ENCODE measurements around the gene WDPCP. TPM values are rescaled to one million over a fixed set of nuclear protein-coding genes. Genes with fewer than 3 reads are reported as not detected.

Gene WDPCP
- total RNA-seq, 1 donor from 2014 or later, result 18.8 TPM

GRCh38 chr2:63506320-63506719 is 82.0 kb downstream of the WDPCP start:
- Histone ChIP-seq H3K36me3 (no peaks in the 10 kb centered on the region), H3K9me3 (replicated peaks) (peaks cover 40% of the 10 kb centered on the region), H3K27ac (replicated peaks) (no peak overlapping the region), H3K4me3 (no peak overlapping the region), H3K27me3 (ENCODE audit: low read depth) (no peaks in the 10 kb centered on the region), H3K4me1 (no peaks in the 10 kb centered on the region)
- intact Hi-C loops (cut with micrococcal nuclease), result no loop called here
- TF ChIP-seq CTCF (IDR thresholded peaks at IDR 0.05; ENCODE audit: borderline replicate concordance), result no peak
- DNase-seq, result no peak

- no peak overlapping the region for H3K4me3 ChIP-seq
- no peaks in the 10 kb centered on the region for H3K4me1 ChIP-seq
- intact Hi-C loops (cut with micrococcal nuclease), result no loop called here
- H3K9me3 ChIP-seq (replicated peaks), result peaks cover 15% of the 10 kb centered on the region
- H3K27me3 ChIP-seq (ENCODE audit: low read depth), result no peaks in the 10 kb centered on the region
- no peak overlapping the region for H3K27ac ChIP-seq (replicated peaks)
- no peak for TF ChIP-seq CTCF (IDR thresholded peaks at IDR 0.05; ENCODE audit: borderline replicate concordance)
- H3K36me3 ChIP-seq, result no peaks in the 10 kb centered on the region
- DNase-seq, result no peak
These were observed 84.5 kb downstream of the WDPCP start for GRCh38 chr2:63503818-63504217.

- DNase-seq, result no peak
- intact Hi-C loops (cut with micrococcal nuclease), result no loop called here
- no peaks in the 10 kb centered on the region for H3K27me3 ChIP-seq (ENCODE audit: low read depth)
- H3K4me3 ChIP-seq, result no peak overlapping the region
- no peaks in the 10 kb centered on the region for H3K4me1 ChIP-seq
- H3K36me3 ChIP-seq, result no peaks in the 10 kb centered on the region
- no peaks in the 10 kb centered on the region for H3K9me3 ChIP-seq (replicated peaks)
- no peak overlapping the region for H3K27ac ChIP-seq (replicated peaks)
- no peak for TF ChIP-seq CTCF (IDR thresholded peaks at IDR 0.05; ENCODE audit: borderline replicate concordance)
These were observed 87.9 kb downstream of the WDPCP start for GRCh38 chr2:63500398-63500797.

- Histone ChIP-seq H3K36me3 (no peaks in the 10 kb centered on the region), H3K27me3 (ENCODE audit: low read depth) (no peaks in the 10 kb centered on the region), H3K9me3 (replicated peaks) (no peaks in the 10 kb centered on the region), H3K4me3 (no peak overlapping the region), H3K27ac (replicated peaks) (no peak overlapping the region), H3K4me1 (no peaks in the 10 kb centered on the region)
- DNase-seq, result no peak
- TF ChIP-seq CTCF (IDR thresholded peaks at IDR 0.05; ENCODE audit: borderline replicate concordance), result no peak
- intact Hi-C loops (cut with micrococcal nuclease), result no loop called here
These were observed 90.7 kb downstream of the WDPCP start for GRCh38 chr2:63497576-63497975.

- Histone ChIP-seq H3K4me1 (no peaks in the 10 kb centered on the region), H3K27me3 (ENCODE audit: low read depth) (no peaks in the 10 kb centered on the region), H3K4me3 (no peak overlapping the region), H3K36me3 (no peaks in the 10 kb centered on the region), H3K9me3 (replicated peaks) (no peaks in the 10 kb centered on the region), H3K27ac (replicated peaks) (no peak overlapping the region)
- TF ChIP-seq CTCF (IDR thresholded peaks at IDR 0.05; ENCODE audit: borderline replicate concordance), result no peak
- no peak for DNase-seq
- intact Hi-C loops (cut with micrococcal nuclease), result no loop called here
These were observed 93.3 kb downstream of the WDPCP start for GRCh38 chr2:63494968-63495367.

GRCh38 chr2:63494100-63494499 is 94.2 kb downstream of the WDPCP start:
- no peak for DNase-seq
- intact Hi-C loops (cut with micrococcal nuclease), result no loop called here
- no peak for TF ChIP-seq CTCF (IDR thresholded peaks at IDR 0.05; ENCODE audit: borderline replicate concordance)
- Histone ChIP-seq H3K27ac (replicated peaks) (no peak overlapping the region), H3K36me3 (no peaks in the 10 kb centered on the region), H3K4me1 (no peaks in the 10 kb centered on the region), H3K9me3 (replicated peaks) (no peaks in the 10 kb centered on the region), H3K27me3 (ENCODE audit: low read depth) (no peaks in the 10 kb centered on the region), H3K4me3 (no peak overlapping the region)
